Kidney epithelial cell (primary cell): ENCODE measurements around the gene FLRT1. TPM values are rescaled to one million over a fixed set of nuclear protein-coding genes. Genes with fewer than 3 reads are reported as not detected.

Experiments
- DNase-seq: peaks from one replicate; pipeline ENCODE4 v3.0.0-alpha.2; 2010; ENCODE audit warnings: low read depth
- H3K27me3 ChIP-seq: 2 replicates; pipeline ENCODE4 v1.6.0; 2011; ENCODE audit warnings: low read length; ENCODE audit not compliant: control insufficient read depth, insufficient read depth
- H3K36me3 ChIP-seq: 2 replicates; pipeline ENCODE4 v1.5.1; 2011; ENCODE audit warnings: low read length; ENCODE audit not compliant: control insufficient read depth, insufficient read depth
- H3K4me3 ChIP-seq: 2 replicates; pipeline ENCODE4 v1.5.1; 2011; ENCODE audit warnings: low read depth, mild to moderate bottlenecking, control low read depth, low read length
- CTCF ChIP-seq: IDR thresholded peaks from 2 replicates; pipeline ENCODE4 v1.5.1; 2011; ENCODE audit warnings: mild to moderate bottlenecking, moderate library complexity, low read length, control low read depth, inconsistent platforms; ENCODE audit not compliant: insufficient read depth, poor library complexity, severe bottlenecking
- total RNA-seq: library from RNA; depleted of rRNA; stranded (reverse); fragments of >200 nt; gene quantifications from 2 replicates; pipeline ENCODE4 v1.2.3, GENCODE V29; 2015

Gene FLRT1
- total RNA-seq, 1 donor from 2014 or later: 0.13 TPM

- TF ChIP-seq CTCF: no peak
- DNase-seq: no peak
- no peaks in the 10 kb centered on the region for H3K36me3 ChIP-seq
- H3K4me3 ChIP-seq: no peak overlapping the region
- H3K27me3 ChIP-seq: peaks cover 30% of the 10 kb centered on the region
These were observed 27.3 kb upstream of the FLRT1 start for GRCh38 chr11:64008283-64008913.

GRCh38 chr11:64008914-64009633 lies 26.7 kb upstream of the FLRT1 start:
- H3K36me3 ChIP-seq: no peaks in the 10 kb centered on the region
- no peak overlapping the region for H3K4me3 ChIP-seq
- no peak for TF ChIP-seq CTCF
- DNase-seq: no peak
- H3K27me3 ChIP-seq: peaks cover 30% of the 10 kb centered on the region

- Histone ChIP-seq H3K4me3 (no peak overlapping the region), H3K36me3 (no peaks in the 10 kb centered on the region), H3K27me3 (peaks cover 30% of the 10 kb centered on the region)
- DNase-seq: no peak
- no peak for TF ChIP-seq CTCF
These were observed 26.0 kb upstream of the FLRT1 start for GRCh38 chr11:64009710-64010109.

GRCh38 chr11:64010783-64011182 lies 24.9 kb upstream of the FLRT1 start:
- TF ChIP-seq CTCF: no peak
- Histone ChIP-seq H3K4me3 (no peak overlapping the region), H3K36me3 (no peaks in the 10 kb centered on the region)

GRCh38 chr11:64011371-64011770 lies 24.4 kb upstream of the FLRT1 start:
- Histone ChIP-seq H3K4me3 (no peak overlapping the region), H3K36me3 (no peaks in the 10 kb centered on the region), H3K27me3 (peaks cover 36% of the 10 kb centered on the region)
- no peak for TF ChIP-seq CTCF
- no peak for DNase-seq

More at GRCh38 chr11:64010783-64011182, 24.9 kb upstream of the FLRT1 start:
- DNase-seq: no peak
- peaks cover 35% of the 10 kb centered on the region for H3K27me3 ChIP-seq
